Measurements from ENCODE around the gene FOXG1.
A peak's percentile ranks its signal among the peaks of the same experiment; 100 is the strongest.

GRCh38 chr14:28756884-28757570 lies 9.6 kb upstream of the FOXG1 start:
- TF ChIP-seq CTCF (IDR thresholded peaks at IDR 0.05) (peak in 1 of 2 donors; percentile 27), EP300 (IDR thresholded peaks at IDR 0.05) (no peak)
